ENCODE measurements around the gene RNASEH2B.
A peak's percentile ranks its signal among the peaks of the same experiment; 100 is the strongest.

RNASEH2B gene

GRCh38 chr13:50909605-50910484 lies at the start of gene RNASEH2B:
RNASEH2B (plus strand) TSS chr13:50909791; CDS start chr13:50910077, 286 bp downstream.
- peak; percentile 70 for DNase-seq

- DNase-seq, result no peak
These were observed 45.1 kb upstream of the RNASEH2B start for GRCh38 chr13:50864492-50864891.

GRCh38 chr13:50866817-50867636 lies 42.6 kb upstream of the RNASEH2B start:
- DNase-seq, result no peak

- no peak for DNase-seq
These were observed 42.0 kb upstream of the RNASEH2B start for GRCh38 chr13:50867637-50867945.

DNA sequence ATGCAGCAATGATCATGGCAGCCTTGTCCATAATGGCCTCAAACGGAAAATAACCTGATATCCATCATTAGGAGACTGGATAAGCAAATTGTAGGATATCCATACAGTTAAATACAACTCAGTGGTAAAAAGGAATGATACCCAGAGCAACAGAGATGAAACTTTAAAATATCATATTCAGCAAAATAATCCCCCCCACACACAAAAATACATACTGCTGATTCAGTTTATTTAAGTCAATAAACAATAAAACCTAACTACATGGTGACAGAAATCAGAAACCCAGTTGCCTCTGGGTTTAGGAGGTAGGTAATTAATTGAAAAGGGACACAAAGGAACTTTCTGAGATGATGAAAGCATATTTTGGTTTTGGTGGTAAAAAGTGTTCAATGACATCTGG lies 38.2 kb upstream of the RNASEH2B start:
- DNase-seq, result no peak

GRCh38 chr13:50873467-50873866 lies 36.1 kb upstream of the RNASEH2B start:
- no peak for DNase-seq

GRCh38 chr13:50873991-50874390 lies 35.6 kb upstream of the RNASEH2B start:
- no peak for DNase-seq

- no peak for DNase-seq
These were observed 26.7 kb upstream of the RNASEH2B start for GRCh38 chr13:50882816-50883435.

DNA sequence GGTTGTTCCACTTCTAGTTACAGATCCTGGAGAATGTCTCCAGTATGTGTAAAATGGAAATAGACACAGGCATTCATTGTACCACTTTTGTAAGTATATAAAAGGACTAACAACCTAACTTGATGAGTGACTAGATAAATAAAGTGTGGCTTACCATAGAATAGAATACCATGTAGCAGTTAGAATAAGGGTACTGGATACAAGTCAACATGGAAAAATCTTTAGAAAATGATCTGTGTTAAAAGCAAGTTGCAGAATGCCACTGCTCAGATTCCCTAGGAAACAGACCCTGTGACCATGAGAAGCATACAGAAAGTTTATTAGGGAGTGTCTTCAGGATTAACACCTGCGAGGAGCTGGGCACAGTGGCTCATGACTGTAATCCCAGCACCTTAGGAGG lies 25.9 kb upstream of the RNASEH2B start:
- DNase-seq, result no peak

DNA sequence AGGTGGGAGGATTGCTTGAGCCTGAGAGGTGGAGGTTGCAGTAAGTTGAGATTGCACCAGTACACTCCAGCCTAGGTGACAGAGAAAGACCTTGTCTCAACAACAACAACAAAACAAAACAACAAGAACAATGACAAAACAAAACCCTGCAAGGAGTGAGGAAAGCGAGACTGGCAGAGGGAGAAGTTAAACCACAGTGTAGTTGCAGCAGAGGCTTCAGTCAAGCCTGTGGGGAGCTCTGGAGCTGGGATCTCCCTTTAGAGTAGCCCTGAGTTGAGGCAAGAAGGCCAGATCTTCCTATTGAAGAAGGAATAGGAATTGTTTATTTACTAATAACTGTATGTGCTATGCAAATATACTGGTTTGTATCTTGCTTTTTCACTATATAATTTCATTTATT lies 25.3 kb upstream of the RNASEH2B start:
- no peak for DNase-seq

- DNase-seq, result no peak
These were observed 22.4 kb upstream of the RNASEH2B start for GRCh38 chr13:50887151-50887550.

DNA sequence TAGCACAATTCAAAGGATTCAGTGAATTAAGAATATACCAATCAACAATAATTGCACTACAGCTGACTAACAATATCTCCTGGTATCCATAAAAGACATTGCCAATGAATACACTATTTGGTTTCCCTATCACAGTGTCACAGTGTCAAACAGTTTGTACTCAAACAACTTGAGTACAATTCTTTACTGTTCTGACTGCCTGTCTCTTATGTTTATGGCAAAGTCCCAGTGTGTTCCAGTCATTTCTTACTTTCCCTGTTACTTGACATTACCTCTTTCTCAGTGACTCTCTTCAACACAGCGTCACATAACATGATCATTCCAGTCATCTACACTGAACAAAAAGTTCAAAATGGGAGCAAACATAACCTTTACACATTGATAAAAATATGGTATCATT lies 21.2 kb upstream of the RNASEH2B start:
- DNase-seq, result no peak

DNA sequence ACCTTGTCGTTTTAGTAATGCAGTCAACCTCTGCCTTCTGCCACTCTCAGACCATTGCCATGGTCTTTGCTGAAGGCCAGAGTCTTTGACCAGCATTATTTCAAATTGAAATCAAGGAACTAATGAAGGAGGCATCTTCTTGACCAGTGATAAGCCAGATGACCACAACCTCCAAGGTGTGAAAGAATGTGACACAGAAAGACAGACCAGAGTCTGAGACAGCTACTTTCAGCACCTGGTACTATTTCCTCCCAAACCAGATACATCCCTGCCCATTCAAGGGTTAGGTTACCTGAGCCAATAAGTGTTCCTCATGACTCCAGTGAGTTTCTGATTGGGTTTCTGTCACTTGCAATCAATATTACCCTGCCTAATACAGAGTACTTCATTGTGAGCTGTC lies 20.3 kb upstream of the RNASEH2B start:
- no peak for DNase-seq

DNA sequence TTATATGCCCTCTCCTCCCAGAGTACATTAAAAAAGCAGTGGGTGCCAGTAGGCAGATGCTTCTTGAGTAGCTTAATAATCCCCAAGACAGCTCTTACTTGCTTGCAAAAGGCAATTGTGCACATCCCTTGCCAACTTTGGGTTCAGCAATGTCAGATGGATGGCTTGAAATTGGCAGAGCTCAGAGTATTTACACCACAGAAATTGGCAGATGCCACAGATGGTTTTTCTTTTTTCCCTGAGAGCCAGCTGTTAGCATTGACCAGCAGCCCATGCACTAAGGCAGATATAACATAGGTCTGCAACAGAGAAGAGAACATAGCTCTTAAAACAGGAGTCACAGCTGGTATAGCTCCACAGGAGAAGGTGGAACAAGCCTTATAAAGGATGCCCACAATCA lies 18.4 kb upstream of the RNASEH2B start:
- DNase-seq, result no peak

DNA sequence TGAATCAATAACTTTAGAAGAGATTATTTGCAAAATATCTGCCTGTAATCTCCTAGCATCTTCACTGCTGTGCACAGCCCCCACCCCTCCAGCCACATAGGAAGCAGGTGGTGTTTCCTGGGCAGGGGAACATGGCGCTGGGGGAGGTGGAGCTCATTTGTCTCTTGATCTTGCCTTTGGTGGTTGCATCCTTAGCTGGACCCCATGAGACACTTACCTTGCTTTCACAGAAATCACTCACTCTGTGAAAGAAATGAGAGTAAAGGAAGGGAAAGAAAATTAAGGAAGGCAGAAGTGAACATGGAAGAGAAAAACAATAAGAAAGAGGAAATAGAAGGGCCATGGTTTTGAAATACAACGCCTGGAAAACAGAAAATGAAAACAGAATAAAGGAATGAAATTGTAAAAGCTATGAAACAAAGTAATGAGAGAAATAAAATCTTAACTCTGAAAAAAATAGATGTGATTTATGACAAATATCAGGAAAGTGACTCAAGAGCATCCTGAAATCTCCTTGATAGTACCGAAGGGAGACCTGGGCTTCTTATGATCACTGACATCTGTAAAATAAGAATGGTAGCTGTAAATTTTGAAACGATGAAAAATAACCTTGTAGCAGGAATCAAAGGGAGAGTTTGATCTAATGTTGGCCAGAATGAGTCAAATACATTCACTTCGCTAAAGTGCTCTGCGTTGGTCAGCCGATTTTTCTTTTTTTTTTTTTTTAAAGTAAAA lies 17.2 kb upstream of the RNASEH2B start:
- no peak for DNase-seq

- DNase-seq, result no peak
These were observed 16.3 kb upstream of the RNASEH2B start for GRCh38 chr13:50893211-50893852.

- DNase-seq, result no peak
These were observed 15.6 kb upstream of the RNASEH2B start for GRCh38 chr13:50894012-50894411.

DNA sequence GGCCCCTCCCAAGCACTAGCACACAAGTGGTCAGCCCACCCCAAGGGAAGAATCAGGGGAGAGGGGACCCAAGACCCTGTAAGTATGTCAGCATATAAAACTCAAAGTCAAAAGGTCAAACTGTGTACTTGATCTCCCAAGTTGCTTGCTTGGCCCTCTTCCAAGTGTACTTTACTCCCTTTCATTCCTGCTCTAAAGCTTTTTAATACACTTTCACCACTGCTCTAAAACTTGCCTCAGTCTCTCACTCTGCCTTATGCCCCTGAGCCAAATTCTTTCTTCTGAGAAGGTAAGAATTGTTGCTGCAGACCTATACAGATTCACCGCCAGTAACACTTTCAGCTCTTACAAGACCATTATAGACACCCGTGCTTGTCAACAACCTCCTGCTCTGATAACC lies 15.1 kb upstream of the RNASEH2B start:
- no peak for DNase-seq

- no peak for DNase-seq
These were observed 11.3 kb upstream of the RNASEH2B start for GRCh38 chr13:50898338-50898737.

DNA sequence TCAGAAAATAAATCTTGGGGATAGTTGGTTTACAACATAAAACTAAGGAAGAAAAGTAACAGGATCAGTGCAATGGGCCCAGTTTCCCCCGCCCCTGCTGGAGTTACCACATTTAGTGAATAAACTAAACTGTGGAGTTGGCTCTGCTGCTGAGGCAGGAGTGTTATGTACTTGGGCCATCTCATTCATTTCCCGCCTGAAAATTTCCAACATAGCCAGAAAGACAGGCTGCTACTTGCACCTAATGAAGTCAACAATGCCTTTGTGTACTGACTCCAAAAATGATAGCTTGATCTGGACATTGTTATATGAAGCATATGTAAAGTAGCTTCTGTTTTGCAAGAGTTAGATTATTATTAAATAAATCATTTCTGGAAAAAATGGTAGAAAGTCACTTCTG lies 7.9 kb upstream of the RNASEH2B start:
- no peak for DNase-seq

DNA sequence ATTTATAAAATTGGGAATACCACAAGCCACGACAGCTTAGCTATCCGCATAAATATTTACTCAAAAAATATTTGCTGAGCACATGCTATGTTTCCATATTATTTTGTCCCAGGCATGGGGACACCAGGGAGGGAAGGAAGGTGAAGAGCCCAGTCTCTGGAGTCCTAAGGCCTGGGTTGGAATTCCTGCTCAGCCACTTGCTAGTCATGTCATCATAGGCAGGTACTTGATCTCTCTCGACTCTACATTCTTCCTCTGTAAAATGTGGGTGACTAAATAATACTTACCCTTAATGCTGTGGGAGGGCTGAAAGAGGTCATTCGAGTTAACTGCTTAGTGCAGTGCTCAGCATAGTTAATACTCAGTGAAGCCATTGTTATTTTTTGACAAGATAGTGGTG lies 4.3 kb upstream of the RNASEH2B start:
- no peak for DNase-seq

DNA sequence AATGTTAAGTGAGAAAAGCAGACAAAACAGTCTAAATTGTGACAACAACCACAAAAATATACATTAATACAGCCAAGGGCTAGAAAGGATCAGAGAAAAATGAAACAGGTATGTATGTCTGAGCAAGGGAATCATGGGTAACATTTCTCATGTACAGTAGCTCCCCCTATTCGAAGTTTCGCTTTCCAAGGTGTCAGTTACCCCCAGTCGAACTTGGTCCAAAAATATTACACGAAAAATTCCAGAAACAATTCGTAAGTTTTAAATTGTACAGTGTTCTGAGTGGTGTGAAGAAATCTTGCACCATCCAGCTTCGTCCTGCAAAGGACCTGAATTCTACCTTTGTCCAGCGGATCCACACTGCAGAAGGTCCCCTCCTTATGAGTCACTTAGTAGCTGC lies 1.8 kb upstream of the RNASEH2B start:
- no peak for DNase-seq

GRCh38 chr13:50908371-50908770 lies 1.2 kb upstream of the RNASEH2B start:
- no peak for DNase-seq

Data from stimulated activated CD4-positive, alpha-beta T cell treated with anti-CD3 and anti-CD28 coated beads, Interleukin-4, amount 100 ng/mL, for 24 hours (primary cell).